Stimulated activated CD4-positive, alpha-beta T cell treated with anti-CD3 and anti-CD28 coated beads, Interleukin-2, amount 100 ng/mL, for 48 hours (primary cell): ENCODE data around the gene SLN.

Experiments
- DNase-seq, 2 donors: peaks; one replicate each; pipeline ENCODE4 v3.0.0-alpha.2; 2020

The SLN gene

DNA sequence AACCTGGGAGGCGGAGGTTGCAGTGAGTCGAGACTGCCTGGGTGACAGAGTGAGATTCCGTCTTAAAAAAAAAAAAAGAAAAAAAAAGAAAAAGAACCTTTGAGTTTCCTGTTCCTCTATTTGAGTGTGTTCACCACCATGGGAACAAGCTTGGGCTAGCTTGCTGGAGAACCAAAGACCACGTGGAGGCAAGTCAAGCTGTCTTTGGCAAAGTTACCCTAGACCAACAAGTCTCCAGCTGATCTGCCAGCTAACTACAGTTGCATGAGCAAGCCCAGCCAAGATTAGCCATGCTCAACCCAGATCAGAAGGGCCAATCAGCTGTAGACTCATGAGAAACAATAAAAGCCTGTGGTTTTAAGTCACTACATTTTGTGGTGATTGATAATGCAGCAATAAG lies 29.7 kb downstream of the SLN start:
- no peak for DNase-seq

GRCh38 chr11:107679255-107680024 lies 32.4 kb downstream of the SLN start:
- no peak for DNase-seq

DNA sequence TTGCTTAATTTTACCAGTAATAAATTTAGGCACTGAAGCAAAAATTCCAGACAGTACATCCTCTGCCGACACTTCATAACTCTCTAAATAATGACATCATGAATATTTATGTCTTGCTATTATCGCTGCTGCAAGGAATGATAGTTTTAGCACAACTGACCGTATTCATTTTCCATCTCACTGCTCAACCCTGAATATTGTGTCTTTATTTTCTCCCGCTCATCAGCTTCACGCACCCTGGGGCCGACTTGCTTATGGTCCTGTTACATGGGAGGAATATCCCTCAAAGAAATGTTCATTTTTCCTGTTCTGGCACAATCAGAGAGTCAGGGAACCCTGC lies 33.3 kb downstream of the SLN start:
- DNase-seq: no peak

DNA sequence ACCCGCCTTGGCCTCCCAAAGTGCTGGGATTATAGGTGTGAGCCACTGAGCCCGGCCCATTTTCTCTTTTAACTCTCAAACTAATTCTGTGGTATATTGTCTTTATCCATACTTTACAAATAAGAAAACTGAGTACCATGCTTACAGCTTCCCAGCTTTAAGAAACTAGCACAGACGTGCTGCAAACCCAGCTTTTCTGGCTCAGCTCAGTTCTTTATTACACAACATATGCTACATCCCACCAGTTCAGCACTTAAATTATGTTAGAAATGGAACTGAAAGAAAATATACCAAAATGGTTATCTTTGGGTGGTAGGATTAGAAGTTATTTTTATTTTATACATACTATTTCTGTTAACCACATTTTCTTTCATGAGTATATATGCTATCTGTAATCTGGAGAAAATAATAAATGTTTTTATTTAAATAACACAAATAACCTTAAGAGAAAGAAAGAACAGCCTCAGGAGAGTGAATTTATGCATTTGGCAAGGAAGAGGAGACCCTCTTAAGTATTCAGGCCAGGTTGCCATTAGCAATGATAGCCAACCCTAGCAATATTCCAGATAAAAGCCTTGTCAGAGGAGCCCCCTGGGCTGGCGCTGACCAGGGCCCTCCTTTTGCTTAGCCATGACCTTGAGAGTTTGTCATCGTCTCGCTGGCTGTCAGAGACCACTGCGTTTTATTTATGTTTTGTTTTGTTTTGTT lies 33.8 kb downstream of the SLN start:
- DNase-seq: no peak

- no peak for DNase-seq
Observed at GRCh38 chr11:107676336-107677057, 35.4 kb downstream of the SLN start.

DNA sequence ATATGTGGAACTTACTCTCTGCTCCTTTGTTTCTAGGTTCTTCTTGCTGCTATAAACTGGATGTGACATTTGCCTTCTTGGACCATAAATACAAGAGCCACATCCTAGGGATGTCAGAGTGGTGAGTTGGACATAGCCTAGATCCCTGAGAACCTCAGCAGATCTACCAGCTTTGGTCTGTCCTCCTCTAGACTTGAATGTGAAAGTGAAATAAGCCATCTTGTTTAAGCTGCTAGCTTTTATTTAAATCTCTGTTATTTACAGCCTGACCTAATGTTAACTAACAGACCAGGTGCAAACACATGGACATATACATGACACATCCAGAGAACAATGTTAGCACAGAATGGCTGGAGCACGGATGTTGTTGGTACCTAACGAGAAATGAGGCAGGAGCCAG lies 36.0 kb downstream of the SLN start:
- DNase-seq: no peak

DNA sequence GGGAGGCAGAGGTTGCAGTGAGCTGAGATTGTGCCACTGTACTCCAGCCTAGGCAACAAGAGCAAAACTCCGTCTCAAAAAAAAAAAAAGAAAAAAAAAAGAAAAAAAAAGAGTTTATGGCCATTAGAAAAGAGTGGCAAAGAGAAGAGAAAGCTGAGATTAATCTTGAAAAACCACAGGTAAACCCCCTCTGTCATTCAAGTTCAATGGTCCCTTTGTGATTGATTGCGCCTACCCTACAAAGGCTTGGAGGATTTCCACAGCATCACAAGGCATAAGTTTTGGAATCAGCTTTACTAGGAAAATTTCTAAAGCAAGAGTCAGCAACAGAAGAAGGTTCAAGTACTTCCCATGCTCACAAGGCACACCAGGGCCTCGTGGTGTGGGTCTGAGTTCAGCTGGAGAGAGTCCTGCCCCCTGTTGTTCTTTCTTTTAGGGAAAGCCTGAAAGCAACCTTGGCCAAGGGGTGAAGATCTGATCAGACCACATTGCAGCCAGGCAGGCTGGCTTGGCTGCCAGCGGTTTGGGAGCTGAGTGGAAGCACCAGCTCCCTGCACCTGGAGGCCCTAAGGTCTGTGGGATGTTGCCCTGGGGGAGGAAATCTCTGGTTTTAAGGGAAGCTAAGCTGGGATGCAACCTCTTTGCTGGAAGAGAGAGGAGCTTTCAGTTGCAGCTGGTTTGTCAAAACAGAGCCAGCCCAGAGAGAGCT lies 41.8 kb downstream of the SLN start:
- no peak for DNase-seq

- DNase-seq: no peak
Observed at GRCh38 chr11:107669191-107669740, 42.6 kb downstream of the SLN start.

DNA sequence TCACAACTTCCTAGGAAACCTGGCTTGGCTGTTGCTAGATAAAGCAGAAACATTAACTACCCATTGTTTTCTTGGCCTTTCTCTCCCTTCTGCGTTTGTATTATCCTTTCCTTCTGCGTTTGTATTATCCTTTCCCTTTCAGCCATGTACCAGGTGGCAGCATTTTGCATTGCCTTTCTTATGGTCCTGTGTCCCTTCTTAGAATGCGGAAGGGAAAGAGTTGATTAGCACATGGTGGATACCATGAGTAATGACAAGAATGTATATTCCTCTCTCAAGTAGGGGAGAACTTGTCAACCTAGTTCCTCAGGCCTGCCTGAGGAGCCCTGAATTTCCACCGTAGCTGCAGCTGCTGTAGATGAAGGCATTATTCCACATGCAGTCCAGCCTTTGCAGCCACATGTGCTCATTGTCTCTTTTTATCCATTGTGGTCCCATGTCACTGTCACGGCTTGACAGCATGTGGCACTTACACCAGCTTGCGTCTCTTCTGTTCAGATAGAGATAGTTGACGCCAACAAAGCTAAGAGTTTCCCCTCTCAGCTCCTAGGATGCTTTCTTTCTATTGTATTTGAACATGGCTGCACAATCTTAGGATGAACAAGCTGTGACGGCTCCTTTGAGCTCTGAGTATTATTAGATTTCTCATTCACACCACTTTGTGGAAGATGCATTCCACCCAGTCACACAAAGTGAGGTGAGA lies 44.8 kb downstream of the SLN start:
- no peak for DNase-seq

DNA sequence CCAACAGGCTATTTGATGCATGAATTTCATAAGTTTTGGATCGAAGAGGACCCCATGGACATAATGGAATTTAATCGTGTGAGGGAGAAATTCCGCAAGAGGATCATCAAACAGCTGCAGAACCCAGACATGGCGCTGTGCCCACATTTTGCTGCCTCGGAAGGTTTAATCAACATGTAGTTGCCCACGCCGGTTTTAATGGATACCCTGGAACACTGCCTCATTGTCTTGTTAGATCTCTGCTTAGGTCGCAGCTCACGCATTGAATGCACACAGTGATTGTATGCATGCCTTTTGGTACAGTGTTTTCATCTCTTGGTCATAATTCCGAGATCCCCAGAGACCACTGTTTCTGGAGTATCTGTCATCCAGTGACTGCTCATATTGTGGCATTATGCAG lies 46.8 kb downstream of the SLN start:
- no peak for DNase-seq

DNA sequence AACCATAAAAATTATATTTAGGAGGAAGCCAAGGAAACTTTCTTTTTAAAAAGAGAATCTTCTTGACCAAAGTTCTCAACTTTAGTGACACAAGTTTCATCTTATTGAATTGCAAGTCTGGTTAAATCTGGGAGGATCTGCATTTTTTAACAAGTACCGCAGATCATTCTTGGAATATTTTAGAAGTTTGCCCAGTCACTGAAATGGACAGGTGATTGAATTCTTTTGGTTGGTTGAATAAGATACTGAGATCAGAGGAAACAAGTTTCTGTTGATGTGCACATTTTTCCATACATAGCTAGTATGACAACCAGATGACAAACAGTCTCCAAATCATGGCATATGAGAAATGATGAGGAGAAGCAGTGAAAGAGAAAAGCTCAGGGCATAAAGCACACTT lies 50.2 kb downstream of the SLN start:
- DNase-seq: no peak

- no peak for DNase-seq
Observed at GRCh38 chr11:107660066-107660465, 51.8 kb downstream of the SLN start.

DNA sequence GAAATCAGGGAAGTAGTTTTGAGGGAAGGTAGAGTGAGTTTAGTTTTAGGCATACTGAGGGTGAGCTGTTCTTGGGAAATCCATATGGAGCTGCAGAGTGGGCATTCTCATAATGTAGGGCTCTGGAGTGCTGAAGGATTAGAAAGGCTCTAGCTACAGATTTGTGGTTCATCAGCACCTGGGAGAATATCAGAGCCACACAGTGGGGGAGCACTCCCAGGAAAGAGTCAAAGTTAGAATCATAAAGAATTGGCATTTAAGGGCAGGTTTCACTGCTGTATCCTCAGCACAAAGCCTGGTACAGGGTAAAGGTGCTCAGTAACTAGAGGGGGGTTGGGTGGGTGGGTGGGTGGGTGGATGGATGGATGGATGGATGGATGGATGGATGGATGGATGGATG lies 52.5 kb downstream of the SLN start:
- DNase-seq: no peak
